Choroid plexus epithelial cell (primary cell): ENCODE results near the gene USP13.

ENCODE experiments used
- DNase-seq: peaks from one replicate; pipeline ENCODE4 v3.0.0-alpha.2; 2010; ENCODE audit warnings: low read depth
- H3K4me3 ChIP-seq: 2 replicates; pipeline ENCODE4 v1.5.1; 2011; ENCODE audit warnings: low read depth, mild to moderate bottlenecking, control low read depth, low read length, moderate library complexity
- TF ChIP-seq, protein P1 (sequence below): conservative IDR thresholded peaks from 2 replicates; pipeline ENCODE4 v1.5.1; 2011; ENCODE audit warnings: low read depth, mild to moderate bottlenecking, control low read depth, inconsistent platforms, low read length, moderate library complexity

USP13 gene

DNA sequence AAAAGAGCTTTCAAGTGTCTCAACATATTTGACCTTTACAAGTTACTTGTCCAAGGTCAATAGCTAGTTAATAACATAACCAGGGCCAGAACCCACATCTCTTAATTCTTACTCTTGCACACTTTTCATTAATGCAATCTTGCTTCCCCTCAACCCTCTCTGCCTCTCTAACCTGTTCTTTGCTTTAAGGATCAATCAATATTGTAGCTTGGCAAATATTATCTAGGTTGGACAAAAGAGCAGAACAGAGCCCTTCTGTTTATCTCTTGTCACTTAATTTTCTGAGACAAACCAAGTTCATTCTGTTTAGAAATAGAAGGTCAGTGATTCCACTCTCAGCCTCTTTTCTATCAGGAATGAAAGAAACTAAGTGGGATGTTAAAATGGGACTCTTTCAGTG is 180.5 kb downstream of the USP13 start:
- no peak overlapping the region for H3K4me3 ChIP-seq
- TF ChIP-seq, protein P1, sequence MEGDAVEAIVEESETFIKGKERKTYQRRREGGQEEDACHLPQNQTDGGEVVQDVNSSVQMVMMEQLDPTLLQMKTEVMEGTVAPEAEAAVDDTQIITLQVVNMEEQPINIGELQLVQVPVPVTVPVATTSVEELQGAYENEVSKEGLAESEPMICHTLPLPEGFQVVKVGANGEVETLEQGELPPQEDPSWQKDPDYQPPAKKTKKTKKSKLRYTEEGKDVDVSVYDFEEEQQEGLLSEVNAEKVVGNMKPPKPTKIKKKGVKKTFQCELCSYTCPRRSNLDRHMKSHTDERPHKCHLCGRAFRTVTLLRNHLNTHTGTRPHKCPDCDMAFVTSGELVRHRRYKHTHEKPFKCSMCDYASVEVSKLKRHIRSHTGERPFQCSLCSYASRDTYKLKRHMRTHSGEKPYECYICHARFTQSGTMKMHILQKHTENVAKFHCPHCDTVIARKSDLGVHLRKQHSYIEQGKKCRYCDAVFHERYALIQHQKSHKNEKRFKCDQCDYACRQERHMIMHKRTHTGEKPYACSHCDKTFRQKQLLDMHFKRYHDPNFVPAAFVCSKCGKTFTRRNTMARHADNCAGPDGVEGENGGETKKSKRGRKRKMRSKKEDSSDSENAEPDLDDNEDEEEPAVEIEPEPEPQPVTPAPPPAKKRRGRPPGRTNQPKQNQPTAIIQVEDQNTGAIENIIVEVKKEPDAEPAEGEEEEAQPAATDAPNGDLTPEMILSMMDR: no peak
- no peak for DNase-seq

DNA sequence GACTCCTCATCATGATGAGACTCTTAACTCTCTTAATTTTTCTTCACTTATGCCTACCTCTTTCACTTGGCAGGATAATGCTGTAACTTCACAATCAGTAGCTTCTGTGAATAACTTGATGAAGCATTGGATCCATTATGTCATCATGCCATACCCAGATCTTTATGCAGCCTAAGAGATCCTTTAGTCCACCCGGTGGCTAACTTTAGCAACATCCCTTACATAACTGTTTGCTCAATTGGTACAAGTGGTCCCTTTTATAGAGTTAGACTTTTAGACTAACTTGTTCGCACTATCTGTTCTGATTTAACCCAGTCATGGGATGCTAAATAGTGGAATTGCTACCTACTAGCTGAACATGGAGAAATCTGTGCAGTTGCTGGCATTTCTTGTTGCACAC is 184.5 kb downstream of the USP13 start:
- no peak overlapping the region for H3K4me3 ChIP-seq
- TF ChIP-seq, protein P1: peak; percentile 41
- DNase-seq: peak; percentile 56
